Adrenal gland (tissue), 12 donors: ENCODE measurements around the gene MLLT3. TPM values are rescaled to one million over a fixed set of nuclear protein-coding genes. Genes with fewer than 3 reads are reported as not detected.

Experiments
- DNase-seq, 7 donors: peaks; one replicate each; pipeline ENCODE4 v3.0.0-alpha.2; 2019 to 2020
- H3K27ac ChIP-seq, 5 donors: fragments of 200-600 bp; sonication (generic) in 4 of 5; 1 replicate in 3 of 5; 2 replicates in 2 of 5; pipeline versions ENCODE4 v1.5.1 to v1.8.0; 2016 to 2020; ENCODE audit warnings: mild to moderate bottlenecking in 1 of 5
- H3K27me3 ChIP-seq: fragments of 200-600 bp; 2 replicates; pipeline ENCODE4 v1.8.0; 2021
- H3K36me3 ChIP-seq, 2 donors: fragments of 200-600 bp; replicated peaks in 1 of 2; 1 replicate in 1 of 2; 2 replicates in 1 of 2; pipeline versions ENCODE4 v1.5.1 to v1.8.0; 2018 to 2022
- H3K4me1 ChIP-seq, 2 donors: fragments of 200-600 bp; replicated peaks in 1 of 2; 1 replicate in 1 of 2; 2 replicates in 1 of 2; pipeline versions ENCODE4 v1.5.1 to v1.8.0; 2018 to 2021
- H3K4me3 ChIP-seq, 4 donors: fragments of 200-600 bp; sonication (generic) in 3 of 4; one replicate each; pipeline ENCODE4 v1.5.1; 2016 to 2018
- H3K9me3 ChIP-seq, 3 donors: fragments of 200-600 bp; sonication (generic) in 1 of 3; replicated peaks in 1 of 3; 1 replicate in 2 of 3; 2 replicates in 1 of 3; pipeline versions ENCODE4 v1.5.1 to v1.8.0; 2016 to 2021
- CTCF ChIP-seq, 6 experiments: fragments of 450-650 bp in 4 of 6; fragments of 200-600 bp in 2 of 6; sonication (generic) in 1 of 6; IDR thresholded peaks; 1 replicate in 5 of 6; 2 replicates in 1 of 6; pipeline versions ENCODE4 v1.5.1 to v1.8.0; 2016 to 2021; ENCODE audit warnings: antibody characterized with exemption in 6 of 6, mild to moderate bottlenecking in 2 of 6, moderate library complexity in 1 of 6
- POLR2A ChIP-seq, 2 donors: fragments of 450-650 bp; IDR thresholded peaks; one replicate each; pipeline ENCODE4 v1.6.1; 2017; ENCODE audit warnings: antibody characterized with exemption in 2 of 2, mild to moderate bottlenecking in 2 of 2, moderate library complexity in 1 of 2
- WGBS, 4 donors: extraction: QIAGEN DNeasy Blood & Tissue Kit in 2 of 4; methylation state at CpG; one replicate each; pipeline versions ENCODE4 v1.1.5 to v1.1.7; 2013 to 2017; 5-methylcytosine and 5-hydroxymethylcytosine counted together
- intact Hi-C, 2 donors: fragments of 100-400 bp; cut with DNase I; formaldehyde crosslinking; loops; one replicate each; pipeline versions ENCODE4 v1.14.1 to v1.15.0; 2022 to 2023
- polyA plus RNA-seq, 3 donors: library from polyadenylated mRNA; stranded (reverse); fragments of 200-250 nt in 2 of 3; fragments of 350-450 nt in 1 of 3; fragmentation: Illumina TruSeq in 1 of 3; extraction: RNeasy Lipid Tissue Mini Kit (QIAGEN cat#74804) in 1 of 3; gene quantifications; one replicate each; pipeline ENCODE4 v1.2.3, GENCODE V29; 2013 to 2014
- total RNA-seq, 9 donors: library from RNA; depleted of rRNA in 4 of 9; stranded (reverse); fragments of >200 nt in 4 of 9; fragments of 120-200 nt in 1 of 9; fragmentation: NEBNext Ultra II Directional in 1 of 9; extraction: Animal tissue kit (Norgen Biotek cat#: 25700) in 1 of 9; gene quantifications; one replicate each; pipeline versions ENCODE4 v1.1.0 to v1.2.4, GENCODE V29; 2013 to 2023
- donor health status: healthy with polysubstance abuse.
- donor health status: Bipolar disorder and iron deficiency.
- donor health status: DM: yes; HTN: yes; CAD: no.
- donor health status: DM: no; HTN: no; CAD: no.
- donor health status: DM: no; HTN: no; CAD: no.
- donor health status: DM: yes; HTN: yes; CAD: no.

MLLT3 gene
- total and polyA plus RNA-seq, 12 donors: 11.0 to 37.7 (median 17.9) TPM

GRCh38 chr9:20480249-20480648, 142.1 kb downstream of the MLLT3 start:
- DNase-seq: no peak
- intact Hi-C loops: no loop called here
- 88 to 92% (median 89%) methylated on average over 3 of the region's 3 CpGs for WGBS, 4 donors
- H3K27ac ChIP-seq: no peak overlapping the region
- H3K9me3 ChIP-seq: no peaks in the 10 kb centered on the region
- TF ChIP-seq CTCF (IDR thresholded peaks at IDR 0.05) (no peak), POLR2A (IDR thresholded peaks at IDR 0.05) (no peak)
- H3K4me1 ChIP-seq: peaks cover 0 to 7% of the 10 kb centered on the region in 2 donors
- no peaks in the 10 kb centered on the region for H3K27me3 ChIP-seq
- H3K4me3 ChIP-seq: no peak overlapping the region
- H3K36me3 ChIP-seq: no peaks in the 10 kb centered on the region

- WGBS, 4 donors: 84 to 97% (median 95%) methylated on average over 2 of the region's 2 CpGs
- intact Hi-C loops: no loop called here
Observed at GRCh38 chr9:20479419-20480155, 142.7 kb downstream of the MLLT3 start.

GRCh38 chr9:20478786-20479185, 143.5 kb downstream of the MLLT3 start:
- Histone ChIP-seq H3K27me3 (no peaks in the 10 kb centered on the region), H3K36me3 (no peaks in the 10 kb centered on the region), H3K4me3 (no peak overlapping the region), H3K4me1 (peaks cover 0 to 12% of the 10 kb centered on the region in 2 donors), H3K9me3 (no peaks in the 10 kb centered on the region), H3K27ac (no peak overlapping the region)
- DNase-seq: no peak
- no peak for TF ChIP-seq POLR2A (IDR thresholded peaks at IDR 0.05)
- TF ChIP-seq CTCF (IDR thresholded peaks at IDR 0.05): no peak
- intact Hi-C loops: no loop called here
- WGBS, 4 donors: 80 to 87% (median 82%) methylated on average over 2 of the region's 2 CpGs

More at GRCh38 chr9:20479419-20480155, 142.7 kb downstream of the MLLT3 start:
- Histone ChIP-seq H3K9me3 (no peaks in the 10 kb centered on the region), H3K4me3 (no peak overlapping the region), H3K4me1 (peaks cover 0 to 7% of the 10 kb centered on the region in 2 donors), H3K36me3 (no peaks in the 10 kb centered on the region), H3K27ac (no peak overlapping the region), H3K27me3 (no peaks in the 10 kb centered on the region)
- TF ChIP-seq POLR2A (IDR thresholded peaks at IDR 0.05) (no peak), CTCF (IDR thresholded peaks at IDR 0.05) (no peak)
- no peak for DNase-seq

- TF ChIP-seq POLR2A (IDR thresholded peaks at IDR 0.05): no peak
- WGBS, 4 donors: 89 to 94% (median 92%) methylated on average over 7 of the region's 7 CpGs
- no peaks in the 10 kb centered on the region for H3K9me3 ChIP-seq
- H3K27me3 ChIP-seq: no peaks in the 10 kb centered on the region
- no peaks in the 10 kb centered on the region for H3K36me3 ChIP-seq
- H3K4me3 ChIP-seq: no peak overlapping the region
- H3K27ac ChIP-seq: no peak overlapping the region
- DNase-seq: no peak
- intact Hi-C loops: no loop called here
- peaks cover 0 to 19% of the 10 kb centered on the region in 2 donors for H3K4me1 ChIP-seq
Observed at GRCh38 chr9:20477940-20478620, 144.2 kb downstream of the MLLT3 start.
